Mesangial cell (primary cell): ENCODE measurements around the gene ANGEL1. TPM values are rescaled to one million over a fixed set of nuclear protein-coding genes. Genes with fewer than 3 reads are reported as not detected.

Source experiments
- total RNA-seq: library from RNA; depleted of rRNA; stranded (reverse); fragments of >200 nt; gene quantifications from 2 replicates; pipeline ENCODE4 v1.2.3, GENCODE V29; 2015

The ANGEL1 gene
- 6.4 and 11.4 TPM in 2 replicates for total RNA-seq

GRCh38 chr14:76812422-76813383 lies at the start of gene ANGEL1:
Gene ANGEL1, minus strand, starts transcription at chr14:76812882. Its CDS starts 55 bp downstream, at chr14:76812827.

GRCh38 chr14:76826122-76826521 lies 13.4 kb upstream of the ANGEL1 start, which contains the start of gene LRRC74A:
Gene LRRC74A, plus strand, starts transcription at chr14:76826408. Its CDS starts 290 bp downstream, at chr14:76826698.

GRCh38 chr14:76761136-76761959 lies 51.3 kb downstream of the ANGEL1 start, which contains the start of gene VASH1:
Gene VASH1, plus strand, starts transcription at chr14:76761468. Its CDS starts 1,354 bp downstream, at chr14:76762822.

Other genes starting within 250 kb of the ANGEL1 start
- 3.7 and 20.4 TPM in 2 replicates for gene VASH1, start 51.4 kb downstream of the ANGEL1 start, total RNA-seq
- gene LRRC74A, start 13.5 kb upstream of the ANGEL1 start, total RNA-seq, result not detected in 2 replicates
- gene IRF2BPL, start 215.8 kb upstream of the ANGEL1 start, total RNA-seq, result 61.4 and 95.6 TPM in 2 replicates